ENCODE data around the gene XPNPEP1.

- no peak for TF ChIP-seq CTCF (conservative IDR thresholded peaks at IDR 0.05; ENCODE audit: low read depth, low read length)
- TF ChIP-seq EZH2 (IDR thresholded peaks at IDR 0.05; ENCODE audit: borderline replicate concordance, low read depth, low read length, poor library complexity, severe bottlenecking): no peak
These were observed 49.2 kb upstream of the XPNPEP1 start for GRCh38 chr10:109972372-109973001.
